Measurements from ENCODE around the gene TMEM145.

DNA sequence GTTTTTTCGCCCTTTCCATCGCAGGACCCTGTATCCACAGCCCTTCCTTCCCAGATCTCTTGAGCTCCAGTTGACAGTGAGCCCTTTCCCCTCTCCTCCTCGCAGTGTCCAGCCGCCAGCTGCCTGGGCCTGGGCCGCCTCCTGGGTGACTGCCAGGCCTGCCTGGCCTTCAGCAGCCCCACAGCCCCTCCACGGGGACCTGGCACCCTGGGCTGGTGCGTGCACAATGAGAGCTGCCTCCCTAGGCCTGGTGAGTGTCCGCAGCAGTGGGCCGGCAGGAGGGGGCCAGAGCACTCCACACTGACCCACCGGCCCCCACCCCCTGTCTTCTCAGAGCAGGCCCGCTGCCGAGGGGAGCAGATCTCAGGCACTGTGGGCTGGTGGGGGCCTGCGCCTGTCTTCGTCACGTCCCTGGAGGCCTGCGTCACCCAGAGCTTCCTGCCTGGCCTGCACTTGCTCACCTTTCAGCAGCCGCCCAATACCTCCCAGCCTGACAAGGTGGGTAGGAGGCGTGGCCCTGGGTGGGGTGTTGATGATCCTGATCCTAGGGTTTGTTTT is 31.3 kb downstream of the TMEM145 start:
- TF ChIP-seq POLR2A (IDR thresholded peaks at IDR 0.05; ENCODE audit: low read length) (no peak), GATA1 (IDR thresholded peaks at IDR 0.05; ENCODE audit: low read depth, low read length) (no peak)

Measured in erythroblast (primary cell).